CD1c-positive myeloid dendritic cell (primary cell): ENCODE data around the gene TRABD2B.

Experiments used
- DNase-seq: peaks from one replicate; pipeline ENCODE4 v3.0.0-alpha.2; 2016; ENCODE audit errors: extremely low spot score

Gene TRABD2B

DNA sequence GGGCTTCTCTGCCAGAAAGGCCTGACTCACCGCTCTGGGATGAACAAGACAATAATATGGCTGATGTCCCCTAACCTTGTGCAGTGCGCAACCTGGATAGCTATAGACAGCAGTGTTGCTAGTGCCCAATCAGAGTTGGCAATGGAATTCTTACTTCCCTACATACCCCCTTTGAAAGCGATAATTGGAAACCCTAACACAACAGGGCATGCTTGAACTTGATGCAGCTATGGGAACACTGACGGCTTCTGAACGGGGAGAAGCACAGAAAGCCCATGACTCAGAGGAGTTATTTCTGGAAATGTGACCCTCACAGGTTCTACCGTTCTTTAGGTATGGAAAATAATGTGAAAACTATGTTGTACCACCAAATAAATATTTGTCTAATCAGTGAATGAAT is 200.6 kb downstream of the TRABD2B start:
- DNase-seq: no peak

DNA sequence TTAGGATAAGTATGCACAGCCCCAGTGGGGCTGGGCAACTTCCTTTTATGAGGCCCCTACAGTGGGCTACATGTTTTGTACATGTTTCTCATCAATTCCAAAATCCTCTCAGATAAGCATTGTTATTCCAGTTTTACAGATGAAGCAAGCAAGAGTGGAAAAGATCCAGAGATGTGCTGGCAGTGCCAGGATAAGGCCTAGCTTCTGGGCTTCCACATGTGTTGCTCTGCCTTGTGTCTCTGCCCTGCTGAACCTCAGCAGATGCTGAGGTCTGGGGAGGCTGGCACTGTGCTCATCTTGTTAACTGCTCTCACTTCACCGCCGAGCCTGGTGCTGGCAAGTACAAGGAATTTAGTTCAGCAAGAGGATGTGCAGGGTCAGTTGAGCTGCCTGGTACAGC is 202.1 kb downstream of the TRABD2B start:
- no peak for DNase-seq

DNA sequence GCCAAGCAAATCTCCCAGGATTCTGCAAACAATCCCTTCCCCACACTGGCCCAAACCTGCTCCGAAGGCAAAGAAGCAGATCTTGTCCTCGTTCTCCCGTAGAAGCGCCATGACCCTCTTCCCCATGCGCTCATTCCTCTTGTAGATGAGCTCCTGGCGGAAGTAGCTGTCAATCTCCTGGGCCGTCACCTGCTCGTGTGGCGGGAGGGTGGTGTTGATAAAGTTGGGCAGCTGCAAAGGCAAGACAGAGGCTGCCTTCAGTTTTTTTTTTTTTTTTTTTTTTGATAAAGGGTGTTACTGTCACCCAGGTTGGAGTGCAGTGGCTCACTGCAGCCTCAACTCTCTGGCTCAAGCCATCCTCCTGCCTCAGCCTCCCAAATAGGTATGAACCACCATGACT is 202.7 kb downstream of the TRABD2B start:
- no peak for DNase-seq

DNA sequence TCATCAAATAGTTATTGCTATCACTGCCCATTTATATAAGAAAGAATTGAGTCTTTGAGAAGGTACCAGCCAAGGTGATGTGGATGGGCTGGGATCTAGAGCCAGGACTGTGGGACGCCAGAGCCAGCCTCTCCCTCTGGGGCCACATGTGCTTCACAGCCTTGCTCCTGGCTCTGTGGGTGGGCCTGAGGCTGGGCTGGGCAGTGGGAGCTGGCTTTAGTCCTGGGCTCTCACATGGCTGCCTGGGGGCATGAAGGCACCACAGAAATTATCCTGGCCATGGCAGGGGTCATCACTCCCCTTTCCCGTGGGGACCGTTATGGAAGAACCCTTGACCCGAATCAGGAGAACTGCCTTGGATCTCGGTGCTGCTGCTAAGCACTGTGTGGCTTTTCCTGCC is 203.1 kb downstream of the TRABD2B start:
- no peak for DNase-seq

DNA sequence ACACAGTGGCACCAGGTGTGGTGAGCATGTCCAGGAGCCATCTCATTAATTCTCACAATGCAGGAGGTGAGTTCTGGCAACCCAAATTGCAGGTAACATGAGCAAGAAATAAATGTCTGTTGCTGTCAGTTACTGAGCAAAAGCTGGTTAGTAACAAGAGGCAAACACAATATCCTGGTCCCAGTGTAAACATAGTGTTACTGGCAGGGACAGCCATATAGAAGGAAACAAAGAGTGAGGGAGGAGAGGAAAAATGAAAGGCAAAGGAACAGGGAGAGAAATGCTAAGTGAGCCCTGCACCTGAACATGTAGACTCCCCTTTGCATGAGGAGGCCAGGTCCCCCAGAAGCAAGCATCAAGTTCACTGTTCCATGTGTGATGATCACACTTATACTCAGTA is 203.6 kb downstream of the TRABD2B start:
- DNase-seq: no peak

DNA sequence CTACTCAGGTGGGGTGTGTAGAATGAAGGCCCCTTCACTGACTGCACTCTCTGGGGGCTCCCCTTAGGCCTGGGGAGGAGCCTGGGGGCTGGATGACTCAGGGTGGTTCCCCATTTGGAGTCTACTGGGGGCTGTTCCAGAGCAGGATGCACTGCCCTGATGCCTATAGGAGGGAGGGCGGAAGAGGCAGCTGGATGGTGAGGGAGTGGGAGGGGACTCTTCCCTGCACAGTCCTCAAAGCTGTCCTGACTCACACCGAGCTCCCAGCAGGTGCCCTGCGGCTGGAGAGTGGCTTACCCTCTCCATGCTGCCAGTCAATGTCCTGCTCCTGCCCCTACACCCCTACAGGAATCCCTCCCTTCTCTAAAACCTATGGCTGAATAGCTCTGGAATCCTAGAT is 204.4 kb downstream of the TRABD2B start:
- no peak for DNase-seq

DNA sequence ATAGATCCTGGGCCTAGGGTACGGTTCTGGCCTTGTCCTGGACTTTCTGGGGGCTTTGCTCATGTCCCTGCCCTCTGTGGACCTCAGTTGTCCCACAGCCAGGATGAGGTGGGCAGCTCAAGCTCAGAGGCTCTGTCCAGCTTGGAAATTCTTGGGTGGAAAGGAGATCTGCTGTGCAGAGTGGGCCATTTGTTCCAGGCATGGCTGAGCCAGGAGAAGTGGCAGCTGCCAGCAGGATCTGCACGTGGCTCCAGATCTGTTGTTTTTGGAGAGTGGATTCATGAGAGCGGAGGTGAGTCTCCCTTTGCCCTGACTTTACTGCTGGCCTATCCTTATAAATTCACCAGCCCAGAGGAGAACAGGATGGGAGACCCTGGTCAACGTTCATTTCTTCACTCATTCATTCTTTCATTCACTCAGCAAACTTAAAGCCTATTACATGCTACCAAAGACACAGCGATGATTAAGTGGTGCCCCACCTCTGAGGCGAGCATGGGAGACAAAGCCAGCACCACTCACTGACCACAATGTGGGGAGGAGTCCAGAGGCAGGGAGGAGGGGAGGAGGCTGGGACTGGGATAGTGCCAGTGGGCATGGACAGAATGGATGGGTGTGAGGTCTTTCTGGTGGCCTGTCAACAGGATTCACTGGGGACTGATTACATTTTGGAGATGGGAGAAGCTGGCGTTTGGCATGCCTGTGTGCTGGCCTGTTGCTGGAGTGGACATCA is 205.1 kb downstream of the TRABD2B start:
- DNase-seq: no peak

DNA sequence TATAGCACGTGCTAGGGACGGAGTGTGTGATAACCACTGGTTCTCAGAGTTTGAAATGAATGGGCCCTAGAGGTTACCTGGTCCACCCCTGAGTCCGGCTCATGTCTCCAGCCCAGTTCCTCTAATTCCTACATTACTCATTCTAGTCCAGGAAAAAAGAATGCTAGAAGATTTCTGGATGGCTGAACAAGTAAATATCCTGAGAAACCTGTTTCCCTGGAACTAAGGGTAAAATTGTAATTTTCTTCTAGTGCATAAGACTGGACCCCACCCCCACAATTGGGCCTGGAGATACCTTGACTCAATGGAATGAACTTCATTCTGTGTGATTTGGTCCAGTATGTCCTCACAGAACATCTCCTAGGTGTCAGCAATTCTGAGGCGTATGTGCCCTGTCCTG is 208.4 kb downstream of the TRABD2B start:
- DNase-seq: no peak

DNA sequence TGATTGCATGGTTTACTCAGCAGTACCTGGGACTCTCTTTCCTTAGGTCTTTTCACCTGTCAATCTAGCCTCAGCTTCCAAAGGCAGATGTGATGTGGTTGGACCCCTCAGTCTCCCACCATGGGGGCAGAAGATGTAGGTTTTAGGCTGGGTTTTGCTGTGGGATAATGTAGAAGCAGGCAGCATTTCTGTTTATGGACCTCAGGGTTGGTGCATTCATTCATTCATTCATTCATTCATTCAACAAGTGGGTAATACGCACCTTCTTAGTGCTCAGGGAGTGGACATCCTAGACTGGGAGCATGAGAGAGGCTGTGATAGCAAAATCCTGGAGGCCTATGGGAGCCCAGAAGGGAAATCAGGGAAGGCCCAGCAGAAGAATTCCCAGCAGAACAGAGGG is 209.6 kb downstream of the TRABD2B start:
- no peak for DNase-seq

DNA sequence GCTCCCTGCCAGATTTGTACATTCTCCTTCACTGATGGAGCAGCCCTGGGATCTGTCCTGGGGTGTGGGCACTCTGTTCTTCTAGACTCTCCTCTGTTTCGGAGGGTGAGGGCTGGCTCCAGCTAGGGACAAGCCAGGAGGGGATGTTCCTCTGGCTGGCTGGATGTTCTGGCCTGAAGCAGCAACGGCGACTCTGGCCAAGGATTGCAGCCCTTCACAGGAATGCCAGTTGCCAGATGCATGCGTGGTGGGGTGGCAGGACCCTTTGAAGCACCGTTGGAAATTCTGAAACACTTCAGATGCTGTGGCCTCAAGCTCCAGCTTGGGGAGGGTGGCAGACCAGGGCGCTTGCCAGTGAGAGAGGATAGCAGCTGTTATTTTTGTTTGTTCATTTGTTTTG is 210.9 kb downstream of the TRABD2B start:
- DNase-seq: no peak

DNA sequence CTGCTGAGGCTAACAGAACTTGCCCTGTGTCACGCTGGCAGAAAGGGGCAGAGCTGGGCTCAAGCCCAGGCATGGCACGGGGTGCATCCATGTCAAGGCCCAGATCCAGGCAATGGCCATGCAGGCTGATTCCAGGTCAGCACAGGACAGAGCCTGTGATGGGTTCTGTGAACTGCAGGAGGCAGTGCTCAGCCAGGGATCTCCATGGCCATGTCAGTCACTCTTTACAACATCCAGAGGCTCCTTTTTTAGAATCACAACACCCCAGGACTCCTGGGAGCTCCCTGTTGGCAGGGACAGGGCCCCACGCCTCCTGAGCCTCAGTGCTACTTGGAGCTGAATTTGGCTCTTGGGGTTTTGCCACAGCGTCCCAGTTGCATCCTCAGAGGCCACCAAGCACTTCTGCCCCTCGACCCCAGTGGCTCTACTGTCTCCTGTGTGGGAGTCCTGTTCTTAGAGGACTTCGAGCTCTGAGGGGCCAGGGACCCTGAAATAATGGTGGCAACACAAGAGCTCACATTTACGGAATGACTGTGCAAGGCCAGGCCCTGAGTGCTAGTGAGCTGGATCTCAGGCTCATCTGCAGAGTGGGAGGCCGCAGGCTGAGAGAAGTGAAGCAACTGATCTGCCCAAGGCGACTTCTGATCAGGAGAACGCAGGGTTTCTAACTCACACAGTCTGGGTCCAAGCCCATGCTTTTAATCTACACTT is 211.5 kb downstream of the TRABD2B start:
- DNase-seq: no peak

DNA sequence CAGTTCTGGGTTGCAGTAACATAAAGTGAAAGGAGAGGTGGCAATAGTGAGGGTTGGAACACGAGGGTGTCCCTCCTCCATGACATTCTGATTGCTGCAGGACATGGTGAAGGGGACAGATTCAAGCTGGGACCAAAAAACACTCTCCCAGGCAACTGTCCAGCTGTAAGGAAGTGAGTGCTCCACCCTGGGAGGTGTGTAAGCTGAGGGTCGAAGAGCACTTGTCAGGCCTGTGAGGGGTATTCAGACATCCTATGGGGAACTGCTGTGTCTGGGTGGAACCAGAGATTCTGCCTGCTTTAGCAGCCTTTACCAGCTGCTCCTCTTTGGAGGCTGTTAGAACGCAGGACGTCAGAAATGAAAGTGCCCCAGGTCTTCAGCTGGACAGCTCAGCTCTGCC is 212.1 kb downstream of the TRABD2B start:
- no peak for DNase-seq

DNA sequence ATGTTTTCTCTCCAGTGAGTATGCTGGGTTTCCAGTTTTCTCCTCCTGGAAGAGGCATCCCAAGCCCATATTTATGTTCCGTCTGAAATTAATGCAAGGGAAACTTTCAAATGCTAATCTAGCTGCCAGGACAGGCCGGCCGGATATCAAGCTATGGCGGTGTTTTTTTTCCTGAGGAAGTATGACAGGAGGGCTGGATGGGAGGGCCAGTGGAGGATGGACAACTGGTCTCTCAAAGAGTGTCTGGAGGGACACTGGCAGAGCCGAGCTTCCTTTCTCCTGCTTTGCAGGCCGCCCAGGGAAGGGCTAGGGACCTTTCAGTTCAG is 212.7 kb downstream of the TRABD2B start:
- no peak for DNase-seq

DNA sequence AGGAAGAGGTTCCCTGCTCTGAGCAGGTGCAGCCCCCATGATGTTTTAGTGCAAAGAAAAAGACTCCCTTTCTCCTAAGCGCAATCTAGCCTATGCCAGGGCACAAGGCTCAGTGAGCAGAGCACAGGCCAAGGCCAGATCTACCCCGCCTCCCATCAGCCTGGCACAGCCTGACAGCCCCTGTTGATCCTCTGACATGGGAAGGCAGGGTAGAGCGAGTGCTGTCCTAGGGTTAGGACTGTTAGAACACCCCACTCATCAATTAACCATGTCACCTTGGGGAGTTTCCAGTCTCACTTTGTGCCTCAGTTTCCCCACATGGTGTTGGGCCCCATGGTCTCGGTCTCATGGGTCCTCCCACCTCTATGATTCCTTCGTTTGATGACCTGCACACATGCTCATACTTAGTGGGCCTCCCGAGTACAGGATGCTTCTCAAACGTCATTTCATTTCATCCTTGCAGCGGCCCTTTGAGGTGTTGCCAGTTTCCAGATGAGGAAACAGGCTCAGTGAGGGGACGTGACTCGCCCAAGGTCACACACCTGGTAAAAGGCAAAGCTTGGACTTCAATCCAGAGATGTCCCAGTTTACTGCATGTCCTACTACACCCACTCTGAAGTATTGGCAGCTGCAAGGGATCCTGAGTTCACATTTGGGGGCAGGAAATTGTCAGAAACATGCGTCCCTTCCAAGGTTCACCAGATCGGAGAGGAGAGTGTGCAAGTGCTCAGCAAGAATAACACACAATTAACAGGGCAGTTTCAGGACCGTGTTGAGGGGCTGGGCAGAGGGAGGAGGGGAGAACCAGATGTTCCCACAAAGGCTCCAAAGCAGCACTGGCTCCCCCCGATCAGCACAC is 213.3 kb downstream of the TRABD2B start:
- no peak for DNase-seq

DNA sequence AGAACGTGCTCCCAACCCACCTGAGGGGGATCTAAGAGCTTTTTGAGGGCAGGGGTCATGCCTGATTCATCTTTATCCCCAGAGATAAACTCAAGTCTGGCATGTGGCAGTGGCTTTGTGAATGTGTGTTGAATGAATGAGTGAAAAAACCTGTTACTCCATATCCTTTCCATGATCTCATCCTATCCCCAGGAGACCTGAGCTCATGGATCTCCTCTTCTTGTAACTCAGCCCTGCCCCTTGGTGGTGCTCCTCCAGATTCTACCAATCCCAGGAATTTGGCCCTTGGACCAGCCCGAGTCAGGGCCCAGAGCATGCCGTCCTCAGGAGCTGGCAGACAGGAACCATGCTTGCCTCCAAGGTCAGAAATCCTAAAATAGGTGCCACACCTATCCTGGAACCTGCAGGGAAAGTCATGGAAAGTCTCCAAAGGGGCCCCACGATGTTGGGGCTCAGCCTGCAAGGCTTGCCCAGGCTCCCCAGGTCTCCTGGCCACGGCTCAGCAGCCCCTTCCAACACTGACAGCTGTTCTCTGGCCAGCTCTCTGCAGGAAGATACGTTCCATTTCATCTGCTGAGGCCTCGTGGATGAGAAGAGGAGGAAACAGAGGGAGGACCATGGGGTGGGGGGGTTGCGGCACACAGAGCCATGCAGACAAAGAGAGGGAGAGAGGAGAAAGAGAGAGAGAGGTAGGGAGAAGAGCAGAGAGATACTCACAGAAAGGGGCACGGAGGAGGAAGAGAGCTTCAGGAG is 214.6 kb downstream of the TRABD2B start:
- DNase-seq: no peak

DNA sequence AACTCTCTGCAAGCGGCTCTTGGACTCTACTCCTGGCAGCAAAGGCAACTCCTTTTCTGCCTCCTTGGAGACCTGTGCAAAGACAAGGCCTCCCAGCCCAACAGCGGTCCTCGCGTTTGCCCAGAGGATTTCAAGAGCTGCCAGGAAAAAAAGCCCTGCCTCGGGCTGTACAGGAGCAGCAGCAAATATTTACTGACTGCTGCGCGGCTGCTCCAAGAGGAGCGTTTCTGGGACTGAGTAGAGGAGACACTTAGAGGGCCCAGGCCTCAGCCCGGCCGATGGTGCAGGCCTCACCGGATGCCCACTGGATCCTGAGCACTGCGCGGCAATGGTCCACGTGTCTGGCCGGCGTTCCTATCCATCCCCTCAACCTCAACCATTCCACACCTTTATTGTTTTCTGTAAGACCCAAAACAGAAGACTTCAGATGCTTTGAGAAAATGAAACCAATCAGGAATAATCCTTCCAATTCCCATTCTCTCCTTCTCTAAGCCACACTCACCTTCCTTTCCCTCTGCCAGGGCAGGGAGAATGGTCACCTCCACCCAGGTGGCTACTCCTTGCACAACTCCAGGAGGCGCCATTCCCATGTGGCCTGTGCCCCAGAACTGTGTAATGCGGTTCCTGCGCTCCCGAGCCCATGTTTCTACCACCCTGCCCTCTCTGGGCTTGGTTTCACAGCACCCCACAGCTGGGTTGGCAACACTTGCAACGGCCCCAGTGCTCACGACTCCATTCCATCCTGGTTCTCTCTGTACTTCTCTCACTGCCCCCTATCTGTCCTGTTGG is 215.8 kb downstream of the TRABD2B start:
- no peak for DNase-seq

DNA sequence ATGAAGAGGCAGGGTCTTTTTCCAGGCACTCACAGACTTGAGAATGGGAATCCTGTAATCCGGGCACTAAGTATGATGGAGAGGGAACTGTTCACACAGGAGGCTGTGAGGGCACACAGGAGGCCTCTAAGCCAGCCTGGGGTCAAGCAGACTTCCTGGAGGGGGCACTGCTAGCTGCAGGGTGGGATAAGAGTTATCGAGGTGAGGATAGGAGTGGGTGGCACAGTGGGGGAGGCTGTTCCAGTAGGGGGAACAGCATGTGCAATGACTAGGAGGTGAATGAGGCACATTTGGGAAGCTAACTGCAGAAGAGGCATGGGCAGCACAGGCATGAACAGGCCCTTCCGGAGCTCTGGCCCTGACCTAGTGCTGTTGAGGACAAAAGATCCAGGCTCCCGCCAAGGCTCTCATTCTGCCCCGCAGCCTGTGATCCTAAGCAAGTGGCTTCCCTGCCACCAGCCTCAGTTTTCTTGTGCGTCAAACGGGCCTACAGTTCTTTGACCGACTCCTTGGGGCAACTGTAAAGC is 216.7 kb downstream of the TRABD2B start:
- DNase-seq: no peak

DNA sequence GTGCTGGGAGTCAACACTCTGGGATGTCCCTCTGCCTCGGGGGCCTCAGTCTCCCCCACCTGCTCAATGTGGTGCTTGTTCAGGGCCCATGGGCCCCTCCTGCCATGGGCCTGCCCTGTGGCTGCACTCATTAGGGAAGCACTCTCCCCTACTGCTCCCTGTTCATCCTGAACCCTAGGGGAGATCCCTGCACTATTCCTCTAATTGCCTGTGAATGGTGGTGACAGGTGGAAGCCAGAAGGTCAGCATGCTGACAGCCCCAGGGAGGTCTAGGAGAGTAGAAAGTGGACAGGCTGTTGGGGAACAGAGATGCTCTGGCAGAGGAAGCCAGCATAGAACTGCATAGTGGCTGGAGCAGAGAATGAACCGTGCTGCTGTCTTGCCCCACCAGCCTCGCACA is 217.6 kb downstream of the TRABD2B start:
- DNase-seq: no peak

DNA sequence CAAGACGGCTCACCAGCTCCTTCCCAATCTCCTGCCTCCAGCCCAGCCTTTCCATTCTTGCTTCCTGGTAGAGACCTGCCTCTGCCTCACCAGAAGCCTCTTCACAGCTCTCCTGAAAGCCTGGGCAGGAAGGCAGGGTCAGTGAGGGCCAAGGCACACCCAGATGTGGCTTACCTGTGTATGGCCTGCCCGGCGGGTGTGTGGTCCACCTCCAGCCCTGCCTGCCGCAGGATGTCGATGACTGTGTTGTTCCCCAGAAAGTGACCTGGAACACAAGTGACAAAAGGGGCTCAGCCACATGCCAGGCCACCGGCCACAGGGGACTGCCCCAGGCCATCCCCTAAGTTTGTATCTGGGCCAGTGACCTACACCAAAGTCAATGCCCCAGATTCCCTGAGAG is 218.9 kb downstream of the TRABD2B start:
- DNase-seq: no peak

DNA sequence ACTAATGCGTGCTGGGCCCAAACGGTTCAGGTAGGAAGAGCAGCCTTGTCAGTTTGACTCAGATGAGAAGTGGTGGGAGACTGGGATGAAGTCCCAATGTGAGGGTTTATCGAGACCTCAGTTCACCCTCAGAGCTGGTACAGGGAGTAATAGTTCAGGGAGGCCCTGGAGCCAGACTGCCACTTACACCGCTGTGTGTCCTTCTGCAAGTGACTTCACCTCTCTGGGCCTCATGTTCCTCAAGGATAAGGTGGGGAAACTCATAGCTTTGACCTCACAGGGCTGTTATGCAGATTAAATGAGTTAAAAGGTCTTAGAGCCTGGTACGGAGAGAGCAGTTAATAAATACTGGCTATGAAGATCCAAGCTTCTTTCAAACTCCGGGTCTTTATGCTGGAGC is 219.9 kb downstream of the TRABD2B start:
- DNase-seq: no peak

DNA sequence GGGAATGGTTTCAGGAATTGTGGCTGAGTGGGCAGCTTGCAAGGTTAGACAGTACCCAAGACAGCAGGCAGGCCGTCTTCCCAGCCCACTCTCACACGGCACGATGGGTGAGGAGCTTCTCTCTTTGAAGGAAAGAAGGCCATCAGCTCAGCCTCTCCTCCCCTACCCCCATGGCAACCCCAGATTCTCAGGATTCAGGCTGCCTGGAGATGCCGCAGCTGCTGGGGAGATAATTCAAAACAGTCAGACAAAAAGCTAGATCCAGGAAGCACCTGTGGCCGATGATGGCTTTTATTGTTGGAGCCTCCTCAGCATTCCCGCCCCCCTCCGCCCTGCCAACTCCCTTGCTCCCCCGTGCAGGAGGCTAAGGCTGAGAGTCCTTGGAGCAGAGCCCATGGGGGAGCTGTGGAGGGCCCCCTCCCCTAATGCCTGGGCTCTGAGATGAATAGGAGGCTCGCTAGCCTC is 220.5 kb downstream of the TRABD2B start:
- DNase-seq: no peak
